Measurements from ENCODE around the gene FBXO2.

Gene FBXO2

GRCh38 chr1:11690397-11691301, 36.4 kb upstream of the FBXO2 start:
- no peak overlapping the region for H3K4me3 ChIP-seq (ENCODE audit: low read depth, low read length)

GRCh38 chr1:11688506-11688905, 34.3 kb upstream of the FBXO2 start:
- no peak overlapping the region for H3K4me3 ChIP-seq (ENCODE audit: low read depth, low read length)

More at GRCh38 chr1:11690397-11691301, 36.4 kb upstream of the FBXO2 start:
- no peak for TF ChIP-seq CTCF (IDR thresholded peaks at IDR 0.05; ENCODE audit: low read depth, low read length)

GRCh38 chr1:11685210-11685752, 31.1 kb upstream of the FBXO2 start:
- no peak overlapping the region for H3K4me3 ChIP-seq (ENCODE audit: low read depth, low read length)
- TF ChIP-seq CTCF (IDR thresholded peaks at IDR 0.05; ENCODE audit: low read depth, low read length), result no peak

More at GRCh38 chr1:11688506-11688905, 34.3 kb upstream of the FBXO2 start:
- no peak for TF ChIP-seq CTCF (IDR thresholded peaks at IDR 0.05; ENCODE audit: low read depth, low read length)

GRCh38 chr1:11684070-11684469, 29.8 kb upstream of the FBXO2 start:
- TF ChIP-seq CTCF (IDR thresholded peaks at IDR 0.05; ENCODE audit: low read depth, low read length), result no peak
- no peak overlapping the region for H3K4me3 ChIP-seq (ENCODE audit: low read depth, low read length)

GRCh38 chr1:11682799-11683198, 28.6 kb upstream of the FBXO2 start:
- TF ChIP-seq CTCF (IDR thresholded peaks at IDR 0.05; ENCODE audit: low read depth, low read length), result no peak
- H3K4me3 ChIP-seq (ENCODE audit: low read depth, low read length), result no peak overlapping the region

GRCh38 chr1:11682287-11682771, 28.1 kb upstream of the FBXO2 start:
- no peak for TF ChIP-seq CTCF (IDR thresholded peaks at IDR 0.05; ENCODE audit: low read depth, low read length)

More at GRCh38 chr1:11682287-11682771, 28.1 kb upstream of the FBXO2 start:
- no peak overlapping the region for H3K4me3 ChIP-seq (ENCODE audit: low read depth, low read length)

Data from WI38 (cell line).